A673 (cell line): Measurements from ENCODE around the gene HTR3E.

Source experiments
- EZH2 ChIP-seq: fragments of 200-600 bp; sonication (generic); IDR thresholded peaks from 2 replicates; pipeline ENCODE4 v1.6.1; 2017; ENCODE audit warnings: borderline replicate concordance, low read depth, mild to moderate bottlenecking, mixed read lengths, antibody characterized with exemption, low read length; ENCODE audit not compliant: poor library complexity, severe bottlenecking
- TF ChIP-seq, protein P1 (sequence below): fragments of 300-800, 200-600 bp; sonication (generic); conservative IDR thresholded peaks from 2 replicates; pipeline ENCODE4 v1.5.1; 2017; ENCODE audit warnings: low read depth, mild to moderate bottlenecking, antibody characterized with exemption, low read length, moderate library complexity, mixed read lengths

GRCh38 chr3:184085389-184085852, 11.4 kb upstream of the HTR3E start:
- TF ChIP-seq, protein P1, sequence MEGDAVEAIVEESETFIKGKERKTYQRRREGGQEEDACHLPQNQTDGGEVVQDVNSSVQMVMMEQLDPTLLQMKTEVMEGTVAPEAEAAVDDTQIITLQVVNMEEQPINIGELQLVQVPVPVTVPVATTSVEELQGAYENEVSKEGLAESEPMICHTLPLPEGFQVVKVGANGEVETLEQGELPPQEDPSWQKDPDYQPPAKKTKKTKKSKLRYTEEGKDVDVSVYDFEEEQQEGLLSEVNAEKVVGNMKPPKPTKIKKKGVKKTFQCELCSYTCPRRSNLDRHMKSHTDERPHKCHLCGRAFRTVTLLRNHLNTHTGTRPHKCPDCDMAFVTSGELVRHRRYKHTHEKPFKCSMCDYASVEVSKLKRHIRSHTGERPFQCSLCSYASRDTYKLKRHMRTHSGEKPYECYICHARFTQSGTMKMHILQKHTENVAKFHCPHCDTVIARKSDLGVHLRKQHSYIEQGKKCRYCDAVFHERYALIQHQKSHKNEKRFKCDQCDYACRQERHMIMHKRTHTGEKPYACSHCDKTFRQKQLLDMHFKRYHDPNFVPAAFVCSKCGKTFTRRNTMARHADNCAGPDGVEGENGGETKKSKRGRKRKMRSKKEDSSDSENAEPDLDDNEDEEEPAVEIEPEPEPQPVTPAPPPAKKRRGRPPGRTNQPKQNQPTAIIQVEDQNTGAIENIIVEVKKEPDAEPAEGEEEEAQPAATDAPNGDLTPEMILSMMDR: no peak
- TF ChIP-seq EZH2: no peak
